ENCODE data around the gene CCPG1. TPM values are rescaled to one million over a fixed set of nuclear protein-coding genes. Genes with fewer than 3 reads are reported as not detected.

Gene CCPG1
- total and polyA plus RNA-seq, 10 of the 15 experiments (the other 5 are each of a cell fraction or from before 2014, with no cell fraction given) = 5.1 to 15.8 (median 10.0) TPM

GRCh38 chr15:55361048-55361447 is 47.1 kb downstream of the CCPG1 start:
- SMC1A ChIA-PET (ENCODE audit: uncharacterized antibody, unreplicated experiment) = interaction anchor here (1.1 to 1.2 kb wide), 2 partner anchors 14 to 38 kb away, joined by 3 to 6 read pairs; no protein-coding TSS in a partner anchor
- H4K20me1 ChIP-seq (ENCODE audit: control insufficient read depth, insufficient read depth) = no peaks in the 10 kb centered on the region
- no peaks in the 10 kb centered on the region; a peak in 1 of 4 replicates for H3K36me3 ChIP-seq (ENCODE audit: control insufficient read depth in 2 of 2, insufficient read depth in 2 of 2, low read length in 1 of 2)
- CTCF ChIA-PET = no interaction called here
- BruUV-seq (replicated peaks) = no TSS peak
- no peaks in the 10 kb centered on the region for H3K27me3 ChIP-seq (replicated peaks in 1 of 2; ENCODE audit: control insufficient read depth in 2 of 2, insufficient read depth in 2 of 2, low read length in 1 of 2)
- ATAC-seq = no peak
- intact Hi-C loops (cut with micrococcal nuclease; ENCODE audit: unreplicated experiment) (no loop called here), in situ Hi-C loops (cut with MboI) (no loop called here)
- RAD21 ChIA-PET (ENCODE audit: unreplicated experiment) = interaction anchor here (0.6 to 1.0 kb wide), 2 partner anchors 20 to 45 kb away, joined by 3 read pairs; no protein-coding TSS in a partner anchor
- H3K79me2 ChIP-seq (ENCODE audit: control insufficient read depth, insufficient read depth, low read length) = no peaks in the 10 kb centered on the region
- H2AFZ ChIP-seq (ENCODE audit: control insufficient read depth, low read depth, low read length) = no peak overlapping the region
- no peaks in the 10 kb centered on the region for H3K4me1 ChIP-seq (ENCODE audit: control insufficient read depth, insufficient read depth, low read length)
- no peaks in the 10 kb centered on the region for H3K9me3 ChIP-seq (replicated peaks; ENCODE audit: control insufficient read depth, insufficient read depth, low read length)
- H3K9ac ChIP-seq (ENCODE audit: control insufficient read depth, insufficient read depth, low read length) = no peak overlapping the region
- POLR2A ChIA-PET = no interaction called here
- WGBS (ENCODE audit: insufficient coverage, insufficient replicate concordance, low lambda C conversion rate, missing lambda C conversion rate) = 97% methylated on average over 10 of the region's 10 CpGs
- H3K4me3 ChIP-seq = no peak overlapping the region
- FAIRE-seq = no peak
- no peak for DNase-seq (ENCODE audit: low read depth, low spot score)
- H3K27ac ChIP-seq (ENCODE audit: control insufficient read depth, insufficient read depth) = no peak overlapping the region
- H3K4me2 ChIP-seq (ENCODE audit: control insufficient read depth, insufficient read depth) = no peak overlapping the region
- no peak for TF ChIP-seq CEBPB (IDR thresholded peaks at IDR 0.05; ENCODE audit: borderline replicate concordance in 1 of 2, low read depth in 2 of 2, low read length in 2 of 2)
- TF ChIP-seq NR2C1 (IDR thresholded peaks at IDR 0.05) = no peak
- no peak for TF ChIP-seq ZNF592 (IDR thresholded peaks at IDR 0.05)
- no peak for TF ChIP-seq BMI1 (IDR thresholded peaks at IDR 0.05; ENCODE audit: borderline replicate concordance)
- no peak for TF ChIP-seq E2F8 (IDR thresholded peaks at IDR 0.05; ENCODE audit: low read depth, partially characterized antibody)
- TF ChIP-seq ZZZ3 (IDR thresholded peaks at IDR 0.05; ENCODE audit: control insufficient read depth, insufficient read length, low read depth) = no peak
- no peak for TF ChIP-seq CHD2 (IDR thresholded peaks at IDR 0.05; ENCODE audit: borderline replicate concordance, low read depth, low read length)
- no peak for TF ChIP-seq RUNX3 (IDR thresholded peaks at IDR 0.05; ENCODE audit: low read length)
- no peak for TF ChIP-seq HDAC2 (IDR thresholded peaks at IDR 0.05)
- TF ChIP-seq SMAD1 (IDR thresholded peaks at IDR 0.05; ENCODE audit: low read depth, partially characterized antibody) = no peak
- TF ChIP-seq REST (IDR thresholded peaks at IDR 0.05; ENCODE audit: low read depth, low read length) = no peak
- no peak for TF ChIP-seq PAX8 (IDR thresholded peaks at IDR 0.05)

Measured in GM12878 (cell line).